ENCODE data around the gene UBAC2. TPM values are rescaled to one million over a fixed set of nuclear protein-coding genes. Genes with fewer than 3 reads are reported as not detected.

Gene UBAC2
- total and polyA plus RNA-seq, 5 donors from 2014 or later: 62.8 to 122 (median 101) TPM

DNA sequence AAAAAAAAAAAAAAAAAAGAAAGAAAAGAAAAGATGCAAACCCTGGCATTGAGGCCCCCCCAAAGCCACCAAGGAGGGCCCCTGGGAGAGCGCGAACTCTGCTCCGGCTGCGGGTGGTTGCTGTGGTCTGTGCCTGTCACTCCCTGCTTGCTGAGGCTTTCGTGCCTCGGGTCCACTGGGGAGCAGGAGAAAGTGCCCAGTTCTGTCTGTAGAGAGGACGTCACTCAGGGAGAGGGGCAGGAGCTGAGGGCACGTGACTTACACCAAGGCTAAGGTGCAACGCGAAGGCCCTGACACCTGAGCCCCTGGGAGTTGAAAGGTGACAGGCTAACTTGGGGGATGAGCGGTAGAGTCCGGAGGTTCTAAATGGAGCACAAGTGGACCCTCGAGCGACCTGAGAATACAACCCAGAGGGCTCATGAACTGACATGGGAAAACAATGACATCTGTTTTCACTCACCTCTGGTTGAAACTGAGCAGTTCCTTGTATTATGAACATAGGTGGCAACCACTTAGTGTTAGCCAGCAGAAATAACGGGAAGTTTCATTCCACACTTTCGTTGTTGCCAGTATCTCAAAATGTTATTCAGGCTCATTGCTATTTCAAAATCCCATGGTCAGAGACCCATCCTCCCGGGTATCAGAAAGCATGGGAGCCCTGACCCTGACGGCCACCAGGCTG lies 231.4 kb downstream of the UBAC2 start:
- Mint-ChIP-seq H3K36me3 (no peaks in the 10 kb centered on the region), H3K27me3 (peaks cover 4% of the 10 kb centered on the region), H3K4me1 (peaks cover 24 to 68% (median 42%) of the 10 kb centered on the region in 4 donors), H3K9me3 (no peaks in the 10 kb centered on the region), H3K4me3 (peak overlapping the region; percentile 63 to 87 (median 84)), H3K27ac (peak overlapping the region; percentile 88 to 97 (median 91))
- no peaks in the 10 kb centered on the region for H3K9me3 ChIP-seq (ENCODE audit: control insufficient read depth in 2 of 2, low read length in 2 of 2)
- H3K4me3 ChIP-seq (ENCODE audit: low read depth, low read length): peak overlapping the region; percentile 66
- DNase-seq (no peak), ATAC-seq (ENCODE audit: low read depth in 2 of 2) (no peak)
- H3K4me1 ChIP-seq (ENCODE audit: control insufficient read depth, insufficient read depth, low read length, poor library complexity, severe bottlenecking): peaks cover 50% of the 10 kb centered on the region
- H3K27ac ChIP-seq (ENCODE audit: insufficient read depth, low read length, poor library complexity, severe bottlenecking): peak overlapping the region; percentile 84
- no peaks in the 10 kb centered on the region for H3K36me3 ChIP-seq (ENCODE audit: control insufficient read depth, insufficient read depth, low read length)
- H3K27me3 ChIP-seq (ENCODE audit: control insufficient read depth, insufficient read depth, low read length): no peaks in the 10 kb centered on the region

DNA sequence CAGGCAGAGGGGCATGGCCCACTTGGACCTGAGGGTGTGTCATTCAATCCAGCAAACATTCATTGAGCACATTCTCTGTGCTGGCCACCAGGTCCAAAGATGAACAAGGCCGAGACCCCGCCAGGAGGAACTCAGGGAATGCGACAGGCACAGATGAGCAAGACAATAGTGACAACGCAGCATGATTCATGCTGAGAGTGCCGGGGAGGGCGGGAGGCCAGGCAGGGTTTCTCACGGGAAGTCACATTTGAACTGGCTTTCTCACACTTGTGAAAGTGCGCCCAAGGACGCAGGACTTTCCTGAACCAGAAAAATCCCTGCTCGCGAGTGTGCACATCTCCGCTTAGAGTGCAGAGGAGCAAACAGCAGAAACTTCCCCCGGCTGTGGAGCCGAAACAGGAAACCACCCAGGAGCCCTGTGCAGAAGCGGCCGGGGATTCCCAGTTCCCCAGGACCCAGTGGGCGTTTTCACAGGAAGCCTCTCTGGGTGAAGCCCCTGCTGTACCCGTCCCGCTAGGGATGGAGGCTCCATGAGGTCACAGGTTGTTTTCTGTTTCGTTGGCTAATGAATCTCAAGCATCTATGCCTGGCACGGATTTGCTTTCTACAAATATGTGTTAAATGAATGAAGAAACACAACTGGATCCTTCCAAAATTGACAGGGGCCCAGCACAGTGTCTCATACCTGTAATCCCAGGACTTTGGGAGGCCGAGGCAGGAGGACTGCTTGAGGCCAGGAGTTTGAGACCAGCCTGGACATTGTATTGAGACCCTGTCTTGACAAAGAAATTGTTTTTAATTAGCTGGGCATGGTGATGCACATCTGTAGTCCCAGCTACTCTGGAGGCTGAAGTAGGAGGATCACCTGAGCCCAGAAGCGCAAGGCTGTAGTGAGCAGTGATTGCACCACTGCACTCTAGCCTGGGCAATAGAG lies 232.2 kb downstream of the UBAC2 start:
- H3K9me3 Mint-ChIP-seq: no peaks in the 10 kb centered on the region
- no peaks in the 10 kb centered on the region for H3K36me3 Mint-ChIP-seq
- peak; percentile 45 to 75 (median 61) for DNase-seq
- ATAC-seq (ENCODE audit: low read depth in 2 of 2): no peak
- H3K27ac ChIP-seq (ENCODE audit: insufficient read depth, low read length, poor library complexity, severe bottlenecking): peak overlapping the region; percentile 84
- peaks cover 56% of the 10 kb centered on the region for H3K4me1 ChIP-seq (ENCODE audit: control insufficient read depth, insufficient read depth, low read length, poor library complexity, severe bottlenecking)
- peaks cover 4% of the 10 kb centered on the region for H3K27me3 Mint-ChIP-seq
- H3K27ac Mint-ChIP-seq: peak overlapping the region; percentile 88 to 97 (median 91)
- H3K9me3 ChIP-seq (ENCODE audit: control insufficient read depth in 2 of 2, low read length in 2 of 2): no peaks in the 10 kb centered on the region
- peaks cover 24 to 67% (median 41%) of the 10 kb centered on the region in 4 donors for H3K4me1 Mint-ChIP-seq
- H3K27me3 ChIP-seq (ENCODE audit: control insufficient read depth, insufficient read depth, low read length): no peaks in the 10 kb centered on the region
- H3K4me3 Mint-ChIP-seq: peak overlapping the region; percentile 84 to 87 (median 84)
- peak overlapping the region; percentile 66 for H3K4me3 ChIP-seq (ENCODE audit: low read depth, low read length)
- no peaks in the 10 kb centered on the region for H3K36me3 ChIP-seq (ENCODE audit: control insufficient read depth, insufficient read depth, low read length)

DNA sequence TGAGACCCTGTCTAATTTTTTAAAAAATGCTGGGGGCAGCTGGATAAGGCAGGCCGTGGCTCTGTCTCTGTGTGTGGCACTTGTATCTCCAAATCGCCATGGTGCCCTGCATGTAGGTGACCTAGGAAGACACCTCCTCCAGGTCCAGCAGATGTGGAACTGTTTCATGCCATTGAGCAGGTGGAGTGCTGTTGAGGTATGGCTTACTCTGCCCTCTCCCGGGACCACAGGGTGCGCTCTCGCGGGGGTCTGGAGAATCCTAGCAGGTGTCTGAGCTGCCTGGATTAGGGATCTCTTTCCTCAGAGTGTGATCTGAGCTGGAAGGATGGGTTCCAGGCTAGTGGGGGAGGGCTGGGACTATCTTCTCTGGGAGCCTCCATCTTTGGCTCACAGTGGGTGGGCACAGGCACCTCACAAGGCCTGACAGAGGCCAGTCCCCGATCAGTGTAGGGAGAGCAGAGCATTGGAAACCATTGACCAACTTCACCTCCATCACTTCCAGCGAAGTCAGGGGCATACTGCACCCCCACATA lies 233.0 kb downstream of the UBAC2 start:
- H3K4me3 ChIP-seq (ENCODE audit: low read depth, low read length): peak overlapping the region; percentile 66
- ATAC-seq (ENCODE audit: low read depth in 2 of 2): no peak

DNA sequence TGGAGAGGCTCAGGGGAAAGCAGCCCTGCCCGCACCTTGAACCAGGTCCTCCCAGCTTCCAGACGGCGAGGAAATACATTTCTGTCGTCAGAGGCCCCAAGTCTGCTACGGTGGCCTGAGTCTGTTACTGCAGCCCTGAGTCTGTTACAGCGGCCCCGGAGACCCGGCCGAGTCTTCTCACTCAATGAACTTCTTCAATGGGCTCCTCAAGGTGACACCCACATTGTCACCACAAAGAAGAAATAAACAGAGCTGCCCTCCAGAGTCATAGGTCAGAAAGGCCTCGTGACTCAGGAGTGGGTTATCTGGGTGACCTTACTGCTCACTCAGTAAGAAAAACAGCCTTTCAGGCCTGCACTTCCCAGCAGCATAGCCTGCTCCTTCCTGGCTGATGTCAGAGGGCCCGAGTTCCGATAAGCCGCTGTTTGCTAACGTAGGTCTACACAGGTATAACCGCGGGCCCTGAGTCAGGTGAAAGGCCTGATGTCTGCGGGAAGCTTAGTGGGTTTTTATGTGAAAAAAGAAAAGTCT lies 233.7 kb downstream of the UBAC2 start:
- H3K4me1 ChIP-seq (ENCODE audit: control insufficient read depth, insufficient read depth, low read length, poor library complexity, severe bottlenecking): peaks cover 56% of the 10 kb centered on the region
- H3K27me3 Mint-ChIP-seq: peaks cover 4% of the 10 kb centered on the region
- DNase-seq (peak; percentile 76 to 82 (median 81)), ATAC-seq (ENCODE audit: low read depth in 2 of 2) (peak; percentile 82 to 84)
- H3K36me3 ChIP-seq (ENCODE audit: control insufficient read depth, insufficient read depth, low read length): no peaks in the 10 kb centered on the region
- H3K9me3 ChIP-seq (ENCODE audit: control insufficient read depth in 2 of 2, low read length in 2 of 2): no peaks in the 10 kb centered on the region
- peak overlapping the region; percentile 66 to 85 (median 77) for H3K4me3 Mint-ChIP-seq
- H3K27ac ChIP-seq (ENCODE audit: insufficient read depth, low read length, poor library complexity, severe bottlenecking): peak overlapping the region; percentile 84
- H3K9me3 Mint-ChIP-seq: no peaks in the 10 kb centered on the region
- H3K27ac Mint-ChIP-seq: peak overlapping the region; percentile 88 to 97 (median 94)
- no peaks in the 10 kb centered on the region for H3K27me3 ChIP-seq (ENCODE audit: control insufficient read depth, insufficient read depth, low read length)
- H3K4me3 ChIP-seq (ENCODE audit: low read depth, low read length): peak overlapping the region; percentile 66
- H3K36me3 Mint-ChIP-seq: no peaks in the 10 kb centered on the region
- H3K4me1 Mint-ChIP-seq: peaks cover 24 to 66% (median 39%) of the 10 kb centered on the region in 4 donors

More for the DNA sequence above, 233.0 kb downstream of the UBAC2 start:
- no peaks in the 10 kb centered on the region for H3K36me3 Mint-ChIP-seq
- H3K4me1 Mint-ChIP-seq: peaks cover 24 to 66% (median 39%) of the 10 kb centered on the region in 4 donors
- peak overlapping the region; percentile 84 to 87 (median 84) for H3K4me3 Mint-ChIP-seq
- H3K4me1 ChIP-seq (ENCODE audit: control insufficient read depth, insufficient read depth, low read length, poor library complexity, severe bottlenecking): peaks cover 56% of the 10 kb centered on the region
- peak overlapping the region; percentile 84 for H3K27ac ChIP-seq (ENCODE audit: insufficient read depth, low read length, poor library complexity, severe bottlenecking)
- no peaks in the 10 kb centered on the region for H3K9me3 ChIP-seq (ENCODE audit: control insufficient read depth in 2 of 2, low read length in 2 of 2)
- no peak for DNase-seq
- H3K27me3 Mint-ChIP-seq: peaks cover 4% of the 10 kb centered on the region
- H3K27ac Mint-ChIP-seq: peak overlapping the region; percentile 88 to 97 (median 94)
- H3K27me3 ChIP-seq (ENCODE audit: control insufficient read depth, insufficient read depth, low read length): no peaks in the 10 kb centered on the region
- H3K9me3 Mint-ChIP-seq: no peaks in the 10 kb centered on the region
- no peaks in the 10 kb centered on the region for H3K36me3 ChIP-seq (ENCODE audit: control insufficient read depth, insufficient read depth, low read length)

DNA sequence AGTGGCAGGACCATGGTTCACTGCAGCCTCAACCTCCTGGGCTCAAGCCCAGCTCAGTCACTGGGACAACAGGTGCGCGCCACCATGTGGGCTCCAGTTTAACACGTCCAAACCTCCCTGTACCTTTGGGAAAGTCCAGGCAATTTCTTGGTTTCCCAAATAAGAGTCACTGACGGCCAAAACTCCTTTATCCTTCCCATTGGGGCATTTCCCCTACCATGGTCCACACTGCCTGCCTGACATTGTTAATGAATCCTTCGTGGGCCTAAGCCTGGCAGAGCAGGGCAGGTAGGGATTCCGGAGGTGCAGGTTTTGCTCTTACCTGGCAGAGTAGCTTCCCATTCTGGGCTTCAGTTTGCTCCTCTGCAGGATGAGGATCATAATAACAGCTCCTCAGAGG lies 234.5 kb downstream of the UBAC2 start:
- Mint-ChIP-seq H3K4me3 (peak overlapping the region in 1 of 4 donors; percentile 59), H3K27ac (peak overlapping the region; percentile 82 to 97 (median 88)), H3K9me3 (no peaks in the 10 kb centered on the region), H3K36me3 (no peaks in the 10 kb centered on the region), H3K27me3 (peaks cover 7% of the 10 kb centered on the region), H3K4me1 (peaks cover 24 to 63% (median 39%) of the 10 kb centered on the region in 4 donors)
- no peaks in the 10 kb centered on the region for H3K27me3 ChIP-seq (ENCODE audit: control insufficient read depth, insufficient read depth, low read length)
- DNase-seq: no peak
- H3K27ac ChIP-seq (ENCODE audit: insufficient read depth, low read length, poor library complexity, severe bottlenecking): peak overlapping the region; percentile 84
- H3K9me3 ChIP-seq (ENCODE audit: control insufficient read depth in 2 of 2, low read length in 2 of 2): no peaks in the 10 kb centered on the region
- H3K4me1 ChIP-seq (ENCODE audit: control insufficient read depth, insufficient read depth, low read length, poor library complexity, severe bottlenecking): peaks cover 56% of the 10 kb centered on the region
- ATAC-seq (ENCODE audit: low read depth in 2 of 2): no peak
- H3K36me3 ChIP-seq (ENCODE audit: control insufficient read depth, insufficient read depth, low read length): no peaks in the 10 kb centered on the region
- no peak overlapping the region for H3K4me3 ChIP-seq (ENCODE audit: low read depth, low read length)

DNA sequence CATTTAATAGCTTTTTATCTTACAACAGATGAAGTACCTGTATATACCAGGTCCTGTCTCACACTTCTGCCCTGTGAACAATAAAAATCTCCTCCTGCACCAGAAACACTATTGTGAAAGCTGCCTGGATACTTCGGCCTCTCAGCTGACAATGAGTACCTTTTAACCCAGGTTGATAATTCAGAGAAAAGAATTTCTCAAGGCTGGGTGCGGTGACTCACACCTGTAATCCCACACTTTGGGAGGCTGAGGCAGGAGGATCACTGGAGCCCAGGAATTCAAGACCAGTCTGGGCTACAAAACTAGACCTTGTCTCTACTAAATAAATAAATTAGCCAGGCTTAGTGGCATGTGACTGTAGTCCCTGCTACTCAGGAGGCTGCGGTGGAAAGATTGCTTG lies 235.3 kb downstream of the UBAC2 start:
- no peaks in the 10 kb centered on the region for H3K36me3 Mint-ChIP-seq
- Histone ChIP-seq H3K9me3 (ENCODE audit: control insufficient read depth in 2 of 2, low read length in 2 of 2) (no peaks in the 10 kb centered on the region), H3K27ac (ENCODE audit: insufficient read depth, low read length, poor library complexity, severe bottlenecking) (no peak overlapping the region), H3K27me3 (ENCODE audit: control insufficient read depth, insufficient read depth, low read length) (no peaks in the 10 kb centered on the region), H3K4me3 (ENCODE audit: low read depth, low read length) (no peak overlapping the region), H3K4me1 (ENCODE audit: control insufficient read depth, insufficient read depth, low read length, poor library complexity, severe bottlenecking) (peaks cover 56% of the 10 kb centered on the region), H3K36me3 (ENCODE audit: control insufficient read depth, insufficient read depth, low read length) (no peaks in the 10 kb centered on the region)
- H3K27ac Mint-ChIP-seq: peak overlapping the region; percentile 82 to 97 (median 88)
- peaks cover 14% of the 10 kb centered on the region for H3K27me3 Mint-ChIP-seq
- peak overlapping the region in 2 of 4 donors; percentile 25 to 79 for H3K4me3 Mint-ChIP-seq
- H3K9me3 Mint-ChIP-seq: no peaks in the 10 kb centered on the region
- peaks cover 23 to 62% (median 40%) of the 10 kb centered on the region in 4 donors for H3K4me1 Mint-ChIP-seq
- DNase-seq: no peak
- no peak for ATAC-seq (ENCODE audit: low read depth in 2 of 2)
